PFSK-1 (cell line): ENCODE results near the gene PPIL4.

ENCODE experiments used
- FOXP2 ChIP-seq: optimal IDR thresholded peaks from 2 replicates; pipeline ENCODE3; 2011; ENCODE audit warnings: borderline replicate concordance, control low read depth, inconsistent platforms; ENCODE audit not compliant: insufficient read depth; ENCODE audit errors: extremely low read length, extremely low read depth
- POLR2AphosphoS5 ChIP-seq: IDR thresholded peaks from 2 replicates; pipeline ENCODE4 v1.6.1; 2012; ENCODE audit warnings: low read depth, mild to moderate bottlenecking, control low read depth, low read length, moderate library complexity
- SIN3A ChIP-seq: IDR thresholded peaks from 2 replicates; pipeline ENCODE4 v1.6.1; 2012; ENCODE audit warnings: mild to moderate bottlenecking, low read length, moderate library complexity, borderline replicate concordance; ENCODE audit not compliant: insufficient read depth
- TAF1 ChIP-seq: IDR thresholded peaks from 2 replicates; pipeline ENCODE4 v1.6.1; 2012; ENCODE audit warnings: low read length, control low read depth, borderline replicate concordance; ENCODE audit not compliant: insufficient read depth
- TF ChIP-seq, protein P1 (sequence below), 2 experiments: IDR thresholded peaks; 2 replicates each; pipeline versions ENCODE4 v1.6.1 to v1.8.0; 2011 to 2012; ENCODE audit warnings: low read depth in 2 of 2, low read length in 2 of 2, control low read depth in 1 of 2, inconsistent platforms in 1 of 2, mild to moderate bottlenecking in 1 of 2, moderate library complexity in 1 of 2; ENCODE audit not compliant: insufficient read depth in 1 of 2

The PPIL4 gene

DNA sequence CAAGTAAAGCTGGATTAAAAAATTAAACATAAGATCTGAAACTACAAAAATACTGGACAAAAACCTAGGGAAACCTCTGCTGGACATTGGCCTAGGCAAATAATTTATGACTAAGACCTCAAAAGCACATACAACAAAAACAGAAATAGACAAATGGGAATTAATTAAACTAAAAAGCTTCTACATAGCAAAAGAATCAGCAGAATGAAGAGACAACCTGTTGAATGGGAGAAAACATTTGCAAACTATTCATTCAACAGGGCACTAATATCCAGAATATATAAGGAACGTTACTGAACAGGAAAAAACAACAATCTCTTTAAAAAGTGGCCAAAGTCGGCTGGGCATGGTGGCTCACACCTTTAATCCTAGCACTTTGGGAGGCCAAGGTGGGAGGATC, 13.5 kb upstream of the PPIL4 start:
- TF ChIP-seq POLR2AphosphoS5 (no peak), SIN3A (no peak), TAF1 (no peak), FOXP2 (no peak)
- TF ChIP-seq, protein P1, sequence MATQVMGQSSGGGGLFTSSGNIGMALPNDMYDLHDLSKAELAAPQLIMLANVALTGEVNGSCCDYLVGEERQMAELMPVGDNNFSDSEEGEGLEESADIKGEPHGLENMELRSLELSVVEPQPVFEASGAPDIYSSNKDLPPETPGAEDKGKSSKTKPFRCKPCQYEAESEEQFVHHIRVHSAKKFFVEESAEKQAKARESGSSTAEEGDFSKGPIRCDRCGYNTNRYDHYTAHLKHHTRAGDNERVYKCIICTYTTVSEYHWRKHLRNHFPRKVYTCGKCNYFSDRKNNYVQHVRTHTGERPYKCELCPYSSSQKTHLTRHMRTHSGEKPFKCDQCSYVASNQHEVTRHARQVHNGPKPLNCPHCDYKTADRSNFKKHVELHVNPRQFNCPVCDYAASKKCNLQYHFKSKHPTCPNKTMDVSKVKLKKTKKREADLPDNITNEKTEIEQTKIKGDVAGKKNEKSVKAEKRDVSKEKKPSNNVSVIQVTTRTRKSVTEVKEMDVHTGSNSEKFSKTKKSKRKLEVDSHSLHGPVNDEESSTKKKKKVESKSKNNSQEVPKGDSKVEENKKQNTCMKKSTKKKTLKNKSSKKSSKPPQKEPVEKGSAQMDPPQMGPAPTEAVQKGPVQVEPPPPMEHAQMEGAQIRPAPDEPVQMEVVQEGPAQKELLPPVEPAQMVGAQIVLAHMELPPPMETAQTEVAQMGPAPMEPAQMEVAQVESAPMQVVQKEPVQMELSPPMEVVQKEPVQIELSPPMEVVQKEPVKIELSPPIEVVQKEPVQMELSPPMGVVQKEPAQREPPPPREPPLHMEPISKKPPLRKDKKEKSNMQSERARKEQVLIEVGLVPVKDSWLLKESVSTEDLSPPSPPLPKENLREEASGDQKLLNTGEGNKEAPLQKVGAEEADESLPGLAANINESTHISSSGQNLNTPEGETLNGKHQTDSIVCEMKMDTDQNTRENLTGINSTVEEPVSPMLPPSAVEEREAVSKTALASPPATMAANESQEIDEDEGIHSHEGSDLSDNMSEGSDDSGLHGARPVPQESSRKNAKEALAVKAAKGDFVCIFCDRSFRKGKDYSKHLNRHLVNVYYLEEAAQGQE (IDR thresholded peaks at IDR 0.05; ENCODE audit: insufficient read depth in 1 of 2, low read depth in 2 of 2, low read length in 2 of 2), result no peak

DNA sequence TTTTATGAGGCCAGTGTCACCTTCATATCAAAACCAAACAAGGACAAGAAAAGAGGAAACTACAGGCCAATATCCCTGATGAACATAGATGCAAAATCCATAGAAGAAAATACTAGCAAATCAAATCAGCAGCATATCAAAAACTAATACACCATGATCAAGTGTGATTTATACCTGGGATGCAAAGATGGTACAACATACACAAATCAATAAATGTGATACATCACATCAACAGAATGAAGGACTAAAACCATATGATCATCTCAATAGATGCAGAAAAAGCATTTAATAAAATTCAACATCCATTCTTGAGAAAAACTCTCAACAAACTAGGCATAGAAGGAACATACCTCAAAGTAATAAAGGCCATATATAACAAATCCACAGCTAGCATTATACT, 12.2 kb upstream of the PPIL4 start:
- TF ChIP-seq POLR2AphosphoS5, result no peak
- no peak for TF ChIP-seq FOXP2
- no peak for TF ChIP-seq SIN3A
- TF ChIP-seq TAF1, result no peak
- TF ChIP-seq, protein P1 (IDR thresholded peaks at IDR 0.05; ENCODE audit: insufficient read depth in 1 of 2, low read depth in 2 of 2, low read length in 2 of 2), result no peak

DNA sequence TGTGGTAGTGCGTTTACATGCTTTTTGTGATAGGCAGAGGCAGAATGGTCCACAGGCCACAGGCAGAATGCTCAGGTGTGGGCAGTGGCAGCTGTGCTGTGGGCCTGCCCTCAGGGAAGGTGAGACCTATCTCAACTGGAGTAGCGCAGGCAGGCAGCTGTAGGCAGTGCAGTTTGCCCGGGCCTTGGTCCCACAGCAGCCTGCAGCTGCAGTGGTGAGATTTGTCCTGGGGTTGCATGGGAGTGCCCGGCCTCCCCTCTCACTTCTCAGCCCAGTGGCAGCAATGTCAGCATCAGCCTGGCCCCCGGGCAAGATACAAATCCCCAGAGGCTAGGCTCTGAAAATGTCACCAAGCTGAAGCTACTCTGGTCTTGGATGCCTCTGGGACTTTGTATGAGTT, 6.1 kb upstream of the PPIL4 start:
- TF ChIP-seq POLR2AphosphoS5, result no peak
- TF ChIP-seq, protein P1 (IDR thresholded peaks at IDR 0.05; ENCODE audit: insufficient read depth in 1 of 2, low read depth in 2 of 2, low read length in 2 of 2), result no peak
- TF ChIP-seq FOXP2, result no peak
- no peak for TF ChIP-seq SIN3A

DNA sequence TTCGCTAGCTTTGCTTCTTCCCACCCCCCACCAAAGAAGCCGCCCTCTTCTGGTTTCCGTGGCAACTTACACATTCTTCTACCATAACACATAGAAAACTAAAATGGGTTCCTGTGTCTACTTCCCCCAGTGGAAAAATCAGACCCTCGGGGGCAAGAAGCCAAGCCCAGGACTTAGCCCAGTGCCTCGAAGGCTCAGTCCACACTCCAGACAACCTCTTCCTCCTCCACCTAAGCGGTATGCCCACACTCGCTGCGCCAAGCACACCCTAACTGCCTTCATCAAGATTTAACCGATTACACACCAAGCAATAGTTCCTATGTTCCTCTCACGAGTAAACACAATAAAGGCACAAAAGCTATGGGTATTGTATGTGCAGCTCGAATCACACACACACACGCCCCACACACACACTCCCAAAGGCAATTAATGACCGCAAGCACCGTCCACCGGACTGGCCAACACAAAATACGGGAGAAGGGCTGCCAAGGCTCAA, 537 bp downstream of the PPIL4 start:
- TF ChIP-seq, protein P1 (IDR thresholded peaks at IDR 0.05; ENCODE audit: insufficient read depth in 1 of 2, low read depth in 2 of 2, low read length in 2 of 2), result no peak

DNA sequence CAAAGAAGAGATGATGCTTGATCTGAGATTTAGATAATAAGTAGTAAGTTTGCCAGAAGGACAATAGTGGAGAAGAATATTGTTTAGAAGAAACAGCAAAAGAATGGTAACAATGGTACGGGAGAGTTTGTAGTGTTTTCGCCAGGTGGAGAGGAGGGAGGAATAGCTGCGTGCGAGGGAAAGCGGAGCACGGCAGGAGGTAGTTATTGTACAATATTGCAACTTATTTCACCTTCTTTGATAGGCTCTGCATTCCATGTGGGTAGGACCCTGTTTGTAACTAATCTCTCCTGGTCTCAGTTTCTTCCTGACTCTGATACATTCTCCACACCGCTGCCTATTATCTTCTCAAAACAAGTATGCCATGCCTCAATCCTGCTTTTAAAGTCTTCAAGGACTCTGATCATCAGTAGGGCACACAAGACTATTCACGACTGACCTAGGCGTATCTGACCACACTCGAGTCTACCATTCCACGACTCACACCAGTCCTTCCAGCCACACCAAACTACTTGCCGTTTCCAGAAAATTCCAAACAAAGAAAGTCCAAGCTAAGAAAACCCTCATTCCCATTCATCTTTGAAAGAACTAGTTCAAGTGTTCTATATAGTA, 1.1 kb downstream of the PPIL4 start:
- TF ChIP-seq TAF1 (no peak), SIN3A (no peak), FOXP2 (no peak), POLR2AphosphoS5 (no peak)
- TF ChIP-seq, protein P1 (IDR thresholded peaks at IDR 0.05; ENCODE audit: insufficient read depth in 1 of 2, low read depth in 2 of 2, low read length in 2 of 2), result no peak
